GM19467 (cell line): ENCODE data around the gene XCR1.

Source experiments
- ATAC-seq: cut with Tn5 transposase; IDR thresholded peaks from one replicate; pipeline ENCODE4 v1.9.1; 2021; ENCODE audit warnings: mild to moderate bottlenecking, moderate library complexity; ENCODE audit not compliant: unreplicated experiment

The XCR1 gene

GRCh38 chr3:45985532-45986302, 41.6 kb downstream of the XCR1 start:
- no peak for ATAC-seq

GRCh38 chr3:45984331-45985312, 42.7 kb downstream of the XCR1 start:
- no peak for ATAC-seq

GRCh38 chr3:45983770-45984169, 43.5 kb downstream of the XCR1 start:
- no peak for ATAC-seq

GRCh38 chr3:45981346-45982074, 45.8 kb downstream of the XCR1 start:
- ATAC-seq: no peak

- ATAC-seq: no peak
Observed at GRCh38 chr3:45980819-45981218, 46.5 kb downstream of the XCR1 start.

GRCh38 chr3:45980229-45980813, 47.0 kb downstream of the XCR1 start:
- ATAC-seq: no peak

GRCh38 chr3:45979378-45979777, 47.9 kb downstream of the XCR1 start:
- no peak for ATAC-seq

GRCh38 chr3:45978006-45978761, 49.1 kb downstream of the XCR1 start:
- ATAC-seq: no peak

- no peak for ATAC-seq
Observed at GRCh38 chr3:45976191-45977091, 50.8 kb downstream of the XCR1 start.

- no peak for ATAC-seq
Observed at GRCh38 chr3:45975686-45976085, 51.6 kb downstream of the XCR1 start.

GRCh38 chr3:45974686-45975085, 52.6 kb downstream of the XCR1 start:
- no peak for ATAC-seq

GRCh38 chr3:45972534-45973402, 54.5 kb downstream of the XCR1 start:
- no peak for ATAC-seq

- no peak for ATAC-seq
Observed at GRCh38 chr3:45969953-45970352, 57.3 kb downstream of the XCR1 start.

GRCh38 chr3:45969116-45969515, 58.2 kb downstream of the XCR1 start:
- no peak for ATAC-seq

GRCh38 chr3:45968706-45969105, 58.6 kb downstream of the XCR1 start:
- no peak for ATAC-seq

GRCh38 chr3:45968149-45968548, 59.1 kb downstream of the XCR1 start:
- ATAC-seq: no peak

GRCh38 chr3:45967724-45968123, 59.6 kb downstream of the XCR1 start:
- no peak for ATAC-seq
